GM19023 (cell line): ENCODE data around the gene MPDZ.

ENCODE experiments used
- ATAC-seq: cut with Tn5 transposase; IDR thresholded peaks from one replicate; pipeline ENCODE4 v1.9.1; 2021; ENCODE audit warnings: mild to moderate bottlenecking, moderate library complexity; ENCODE audit not compliant: unreplicated experiment

Gene MPDZ

DNA sequence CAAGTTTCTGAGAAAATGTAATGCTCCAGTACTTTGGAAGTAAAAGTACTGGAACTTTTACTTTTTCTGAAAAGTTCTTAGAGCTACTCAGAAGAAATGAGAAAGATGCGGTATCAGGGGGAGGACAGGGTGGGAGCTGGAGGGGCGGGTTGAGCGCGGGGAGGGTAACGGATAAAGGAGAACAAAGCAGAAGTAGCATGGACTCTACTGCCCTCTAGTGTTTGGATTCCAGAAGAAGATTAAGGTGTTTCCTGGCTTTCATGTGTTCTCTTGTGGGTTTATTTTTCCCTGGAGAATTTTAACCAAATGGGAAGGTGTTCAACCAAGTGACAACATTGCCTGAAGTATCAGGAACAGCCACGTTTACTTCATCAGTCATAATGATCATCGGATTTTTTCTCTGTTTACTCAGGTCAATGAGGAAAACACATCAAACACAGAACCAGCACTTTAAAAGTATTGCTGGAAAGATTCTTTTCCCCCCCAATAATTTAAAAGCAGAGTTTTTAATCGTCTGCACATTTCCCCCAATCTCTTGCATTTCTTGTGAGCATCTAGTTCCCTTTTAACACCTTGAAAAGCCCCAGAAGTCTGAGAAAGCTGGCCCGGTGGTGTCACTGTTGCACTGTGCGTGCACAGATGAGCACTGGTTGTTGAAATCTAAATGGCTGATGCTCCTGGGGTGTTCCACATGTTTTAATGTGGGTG is 190.6 kb downstream of the MPDZ start:
- no peak for ATAC-seq

GRCh38 chr9:13083963-13084528 is 195.4 kb downstream of the MPDZ start:
- ATAC-seq, result no peak

DNA sequence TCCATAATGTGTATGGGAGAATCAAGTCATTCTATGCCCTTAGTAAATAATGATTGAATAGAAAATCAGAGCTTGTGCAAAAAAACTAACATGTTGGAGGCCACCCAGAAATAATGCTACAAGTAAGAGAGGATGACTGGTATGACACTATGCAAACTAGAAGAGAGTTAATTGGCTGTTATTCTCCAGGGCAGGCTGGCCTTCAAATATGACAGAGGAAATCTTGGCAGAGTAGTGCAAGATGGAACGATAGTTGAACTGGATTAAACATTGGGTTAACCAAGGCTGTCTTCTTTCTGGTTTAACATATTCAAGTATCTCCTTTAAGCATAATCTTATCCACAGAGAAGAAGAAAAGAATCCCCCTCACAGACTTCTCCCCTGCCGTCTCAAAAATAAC is 196.1 kb downstream of the MPDZ start:
- no peak for ATAC-seq

DNA sequence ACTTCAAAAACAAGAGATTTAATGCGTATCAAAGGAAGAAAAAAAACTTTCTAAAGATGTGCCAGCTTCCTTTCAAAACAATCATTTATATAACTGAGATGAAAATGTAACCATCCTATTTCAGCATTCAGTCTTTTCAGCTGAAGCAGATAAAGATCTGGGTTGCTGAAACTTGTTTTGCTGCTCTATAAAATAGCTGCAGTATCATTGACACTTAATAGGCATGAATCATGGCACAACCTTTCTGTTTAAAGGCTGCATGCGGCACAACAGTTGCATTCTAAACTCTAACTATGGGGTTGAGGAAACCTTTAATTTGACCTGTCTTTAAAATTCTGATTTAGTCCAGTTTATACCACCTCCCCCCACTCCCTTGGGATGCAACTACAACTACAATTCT is 196.7 kb downstream of the MPDZ start:
- ATAC-seq, result no peak

DNA sequence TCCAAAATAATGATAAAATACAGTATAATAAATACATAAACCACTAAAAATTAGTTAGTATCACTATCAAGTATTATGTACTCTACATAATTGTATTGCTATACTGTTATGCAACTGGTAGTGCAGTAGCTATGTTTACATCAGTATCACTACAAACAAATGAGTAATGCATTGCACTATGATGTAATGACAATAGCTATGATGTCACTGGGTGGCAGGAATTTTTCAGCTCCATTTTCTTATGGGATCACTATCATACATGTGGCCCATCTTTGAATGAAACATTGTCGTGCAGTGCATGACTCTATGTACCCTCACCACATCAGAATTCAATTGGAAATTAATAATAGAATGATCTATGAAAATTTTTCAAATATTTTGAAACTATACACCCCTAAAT is 201.3 kb downstream of the MPDZ start:
- no peak for ATAC-seq

- no peak for ATAC-seq
Observed at GRCh38 chr9:13076616-13077015, 202.9 kb downstream of the MPDZ start.

DNA sequence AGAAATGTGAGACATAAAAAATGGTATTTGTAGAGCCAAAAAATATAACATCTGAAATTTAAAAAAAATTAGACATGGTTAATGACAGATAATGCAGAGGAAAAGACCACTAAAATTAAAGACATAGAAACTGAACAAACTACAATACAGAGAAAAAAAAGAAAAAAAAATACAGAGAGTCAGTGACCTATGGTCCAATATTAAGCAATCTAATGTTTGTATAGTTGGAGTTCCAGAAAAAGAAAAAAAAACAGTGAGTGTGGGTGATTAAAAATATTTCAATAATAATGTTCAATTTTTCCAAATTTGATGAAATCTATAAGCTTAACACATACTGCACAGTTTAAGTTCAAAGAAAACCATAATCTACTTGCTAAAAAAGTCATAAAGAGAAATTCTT is 207.6 kb downstream of the MPDZ start:
- ATAC-seq, result no peak

GRCh38 chr9:13070612-13071595 is 208.6 kb downstream of the MPDZ start:
- ATAC-seq, result no peak

- no peak for ATAC-seq
Observed at GRCh38 chr9:13069498-13069897, 210.0 kb downstream of the MPDZ start.

DNA sequence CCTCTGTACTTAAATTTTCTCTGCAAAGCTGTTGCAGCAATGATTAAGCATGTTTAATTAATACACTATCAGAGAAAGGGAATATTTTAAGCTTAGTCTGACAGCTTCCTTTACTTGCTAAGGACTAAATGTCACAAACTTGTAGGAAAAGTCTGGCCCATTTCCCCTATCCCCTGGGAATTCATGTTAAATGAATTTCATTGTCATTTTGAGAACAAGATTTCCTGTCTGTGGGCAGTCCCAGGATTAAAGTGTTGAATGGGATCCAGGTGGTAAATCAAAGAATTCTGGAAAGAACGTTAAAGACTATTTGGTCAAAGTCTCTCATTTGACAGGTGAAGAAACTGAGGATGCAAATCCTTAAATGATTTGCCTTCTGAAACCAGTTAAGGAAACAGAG is 214.8 kb downstream of the MPDZ start:
- ATAC-seq, result no peak

DNA sequence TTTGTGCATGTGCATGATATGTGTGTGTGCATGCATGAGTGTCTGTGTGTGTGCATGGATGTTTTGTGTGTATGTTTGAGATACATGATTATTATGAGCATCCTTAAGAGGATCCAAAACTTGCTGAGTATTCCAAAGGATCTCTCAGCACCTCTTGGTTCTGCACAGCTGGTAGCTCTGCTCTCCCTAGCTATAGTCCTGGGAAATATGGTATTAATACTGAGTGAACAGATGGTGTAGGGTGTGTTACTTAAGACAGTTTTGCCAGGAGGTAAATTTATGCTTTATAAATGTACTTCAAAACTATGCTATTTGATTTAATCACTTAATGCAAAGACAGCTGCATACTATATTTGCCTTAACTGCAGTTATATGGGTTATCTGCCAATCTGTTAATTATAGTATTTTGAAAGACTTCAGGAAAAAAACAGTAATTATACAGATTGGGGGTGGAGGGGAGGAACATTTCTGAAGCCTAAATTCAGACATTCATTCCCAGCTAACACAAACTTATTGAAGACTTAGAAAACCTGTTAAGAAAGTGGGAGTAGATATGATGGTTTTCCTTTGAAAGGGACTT is 215.5 kb downstream of the MPDZ start:
- no peak for ATAC-seq

GRCh38 chr9:13061390-13061789 is 218.1 kb downstream of the MPDZ start:
- ATAC-seq, result no peak
